GM23338 (cell line): Measurements from ENCODE around the gene APBA1. TPM values are rescaled to one million over a fixed set of nuclear protein-coding genes. Genes with fewer than 3 reads are reported as not detected.

Experiments used
- ATAC-seq: fragments of 200-7000 bp; cut with Tn5 transposase; 3 replicates; pipeline ENCODE4 v1.9.1; 2020
- DNase-seq: peaks from one replicate; pipeline ENCODE4 v3.0.0-alpha.2; 2015; ENCODE audit warnings: low spot score
- H2AFZ ChIP-seq: fragments of 200-600 bp; sonication (generic); 2 replicates; pipeline ENCODE4 v1.8.0; 2016; ENCODE audit warnings: antibody characterized with exemption, mild to moderate bottlenecking, moderate library complexity
- H3F3A ChIP-seq: fragments of 200-600 bp; sonication (generic); replicated peaks from 2 replicates; pipeline ENCODE4 v1.8.0; 2017; ENCODE audit warnings: antibody characterized with exemption, mixed run types, low read depth
- H3K27ac ChIP-seq: fragments of 200-600 bp; sonication (generic); 2 replicates; pipeline ENCODE4 v1.6.1; 2016; ENCODE audit warnings: low read depth
- H3K27me3 ChIP-seq: fragments of 200-600 bp; sonication (generic); 2 replicates; pipeline ENCODE4 v1.8.0; 2016; ENCODE audit warnings: mild to moderate bottlenecking, mixed run types, moderate library complexity; ENCODE audit not compliant: insufficient read depth
- H3K36me3 ChIP-seq: fragments of 200-600 bp; sonication (generic); 2 replicates; pipeline ENCODE4 v1.8.0; 2016; ENCODE audit warnings: mild to moderate bottlenecking; ENCODE audit not compliant: insufficient read depth
- H3K4me1 ChIP-seq: fragments of 200-600 bp; sonication (generic); 2 replicates; pipeline ENCODE4 v1.8.0; 2016; ENCODE audit warnings: mild to moderate bottlenecking, moderate library complexity; ENCODE audit not compliant: insufficient read depth
- H3K4me2 ChIP-seq: fragments of 200-600 bp; sonication (generic); 2 replicates; pipeline ENCODE4 v1.7.1; 2017; ENCODE audit warnings: mixed run types
- H3K4me3 ChIP-seq: fragments of 200-600 bp; sonication (generic); 2 replicates; pipeline ENCODE4 v1.6.1; 2016; ENCODE audit warnings: mixed run types
- H3K79me2 ChIP-seq: fragments of 200-600 bp; sonication (generic); replicated peaks from 2 replicates; pipeline ENCODE4 v1.8.0; 2017; ENCODE audit warnings: mild to moderate bottlenecking; ENCODE audit not compliant: insufficient read depth
- H3K9me2 ChIP-seq: fragments of 200-600 bp; sonication (generic); 2 replicates; pipeline ENCODE4 v1.8.0; 2017; ENCODE audit not compliant: insufficient read depth
- H4K20me1 ChIP-seq: fragments of 200-600 bp; sonication (generic); replicated peaks from 2 replicates; pipeline ENCODE4 v1.8.0; 2017; ENCODE audit warnings: mild to moderate bottlenecking; ENCODE audit not compliant: insufficient read depth
- H3K27ac Mint-ChIP-seq: 2 replicates; pipeline ENCODE4 v1.8.0; 2020; ENCODE audit warnings: inconsistent platforms, mild to moderate bottlenecking, moderate library complexity, mixed read lengths
- H3K27me3 Mint-ChIP-seq: 3 replicates; pipeline ENCODE4 v1.8.0; 2022; ENCODE audit warnings: low read depth, mild to moderate bottlenecking, moderate library complexity, mixed read lengths, inconsistent platforms; ENCODE audit not compliant: insufficient read depth, poor library complexity
- H3K36me3 Mint-ChIP-seq: 3 replicates; pipeline ENCODE4 v1.8.0; 2021; ENCODE audit warnings: low read depth, mild to moderate bottlenecking, inconsistent platforms, moderate library complexity, mixed read lengths
- H3K4me1 Mint-ChIP-seq: 3 replicates; pipeline ENCODE4 v1.8.0; 2020; ENCODE audit warnings: mild to moderate bottlenecking, inconsistent platforms, mixed read lengths
- H3K4me3 Mint-ChIP-seq: 3 replicates; pipeline ENCODE4 v1.8.0; 2021; ENCODE audit warnings: moderate library complexity, mild to moderate bottlenecking, inconsistent platforms, mixed read lengths
- H3K9me3 Mint-ChIP-seq: 3 replicates; pipeline ENCODE4 v1.8.0; 2020; ENCODE audit warnings: moderate library complexity, mild to moderate bottlenecking, inconsistent platforms, mixed read lengths
- ETS1 ChIP-seq: IDR thresholded peaks from 2 replicates; pipeline ENCODE4 v1.6.1; 2016; ENCODE audit warnings: antibody characterized with exemption
- NANOG ChIP-seq: IDR thresholded peaks from 2 replicates; pipeline ENCODE4 v1.6.1; 2016; ENCODE audit warnings: antibody characterized with exemption, borderline replicate concordance
- REST ChIP-seq: IDR thresholded peaks from one replicate; pipeline ENCODE4 v1.6.1; 2018; ENCODE audit warnings: antibody characterized with exemption; ENCODE audit not compliant: unreplicated experiment
- ZNF114 ChIP-seq: fragments of 250-450 bp; sonication (Bioruptor Pico); IDR thresholded peaks from 2 replicates; pipeline ENCODE4 v1.5.0; 2020; ENCODE audit warnings: mild to moderate bottlenecking, moderate library complexity
- ZNF331 ChIP-seq: fragments of 250-450 bp; sonication (Bioruptor Pico); IDR thresholded peaks from 2 replicates; pipeline ENCODE4 v1.5.0; 2020; ENCODE audit warnings: low read depth, mild to moderate bottlenecking, moderate library complexity
- polyA plus RNA-seq: library from polyadenylated mRNA; unstranded; fragments of >200 nt; fragmentation: Nextera tagmentation; extraction: Ambion mirVana; gene quantifications from 2 replicates; pipeline ENCODE4 v1.2.1, GENCODE V29; 2016
- total RNA-seq: library from RNA; depleted of rRNA; stranded (reverse); fragments of >200 nt; shearing (Covaris generic); gene quantifications from 2 replicates; pipeline ENCODE4 v1.2.3, GENCODE V29; 2014
- TF ChIP-seq, protein P1 (sequence below), 2 experiments: fragments of 200-600 bp in 1 of 2; sonication (generic) in 1 of 2; conservative IDR thresholded peaks; 2 replicates each; pipeline versions ENCODE4 v1.5.1 to v1.6.1; 2016 to 2017; ENCODE audit warnings: antibody characterized with exemption in 2 of 2, low read depth in 2 of 2, mild to moderate bottlenecking in 2 of 2, moderate library complexity in 1 of 2

APBA1 gene
- total and polyA plus RNA-seq, 2 experiments from 2014 or later = 0.26 to 1.0 TPM

DNA sequence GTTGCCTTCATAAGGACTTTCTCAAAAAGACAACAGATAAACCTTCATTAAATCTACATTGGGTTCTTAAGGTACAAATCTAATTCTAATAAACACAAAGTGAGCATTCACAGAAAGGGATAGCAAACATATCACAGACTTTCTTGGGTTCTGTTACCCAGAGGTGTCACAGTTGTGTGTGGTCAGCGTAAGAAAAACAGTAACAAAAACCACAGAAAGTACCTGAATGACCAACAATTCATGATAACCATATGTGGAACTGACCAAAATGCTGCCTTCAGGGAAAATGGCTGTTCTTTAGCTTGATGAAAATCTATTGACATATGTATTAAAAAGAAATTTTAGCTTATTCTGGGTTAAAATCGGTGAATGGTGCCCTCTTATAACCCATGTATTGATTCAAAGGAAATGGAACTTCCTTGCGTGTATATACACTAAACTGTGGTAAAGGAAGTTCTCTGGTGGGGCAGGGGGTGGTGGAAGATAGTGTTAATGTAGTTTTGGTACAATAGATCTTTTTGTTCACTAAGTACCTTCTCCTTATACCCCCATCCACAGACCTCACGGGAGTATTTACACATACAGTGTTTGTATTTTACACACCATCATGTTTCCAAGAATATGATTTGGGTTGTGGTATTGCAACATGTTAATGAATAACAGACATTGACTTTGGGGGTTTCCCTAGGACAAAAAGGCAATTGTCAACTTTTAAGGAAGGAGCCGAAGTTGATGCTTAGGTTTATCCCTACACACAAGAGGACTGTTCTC, 152.5 kb downstream of the APBA1 start (continued):
- TF ChIP-seq ETS1 (no peak), ZNF331 (CRISPR knock-in tag) (no peak), ZNF114 (CRISPR knock-in tag) (no peak)
- TF ChIP-seq, protein P1, sequence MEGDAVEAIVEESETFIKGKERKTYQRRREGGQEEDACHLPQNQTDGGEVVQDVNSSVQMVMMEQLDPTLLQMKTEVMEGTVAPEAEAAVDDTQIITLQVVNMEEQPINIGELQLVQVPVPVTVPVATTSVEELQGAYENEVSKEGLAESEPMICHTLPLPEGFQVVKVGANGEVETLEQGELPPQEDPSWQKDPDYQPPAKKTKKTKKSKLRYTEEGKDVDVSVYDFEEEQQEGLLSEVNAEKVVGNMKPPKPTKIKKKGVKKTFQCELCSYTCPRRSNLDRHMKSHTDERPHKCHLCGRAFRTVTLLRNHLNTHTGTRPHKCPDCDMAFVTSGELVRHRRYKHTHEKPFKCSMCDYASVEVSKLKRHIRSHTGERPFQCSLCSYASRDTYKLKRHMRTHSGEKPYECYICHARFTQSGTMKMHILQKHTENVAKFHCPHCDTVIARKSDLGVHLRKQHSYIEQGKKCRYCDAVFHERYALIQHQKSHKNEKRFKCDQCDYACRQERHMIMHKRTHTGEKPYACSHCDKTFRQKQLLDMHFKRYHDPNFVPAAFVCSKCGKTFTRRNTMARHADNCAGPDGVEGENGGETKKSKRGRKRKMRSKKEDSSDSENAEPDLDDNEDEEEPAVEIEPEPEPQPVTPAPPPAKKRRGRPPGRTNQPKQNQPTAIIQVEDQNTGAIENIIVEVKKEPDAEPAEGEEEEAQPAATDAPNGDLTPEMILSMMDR (conservative IDR thresholded peaks at IDR 0.05; ENCODE audit: low read depth in 2 of 2) = no peak

- TF ChIP-seq REST (no peak), ETS1 (no peak), NANOG (no peak)
- Mint-ChIP-seq H3K4me3 (no peak overlapping the region), H3K27ac (no peak overlapping the region), H3K9me3 (no peaks in the 10 kb centered on the region), H3K27me3 (peaks cover 1% of the 10 kb centered on the region), H3K4me1 (peaks cover 8% of the 10 kb centered on the region; the same call in 2 of the 3 replicates), H3K36me3 (no peaks in the 10 kb centered on the region)
- Histone ChIP-seq H4K20me1 (no peaks in the 10 kb centered on the region), H2AFZ (peak overlapping the region; percentile 90), H3K27ac (no peak overlapping the region), H3F3A (no peaks in the 10 kb centered on the region), H3K4me2 (no peak overlapping the region), H3K79me2 (no peaks in the 10 kb centered on the region), H3K4me3 (no peak overlapping the region), H3K36me3 (no peaks in the 10 kb centered on the region), H3K27me3 (no peaks in the 10 kb centered on the region), H3K4me1 (peaks cover 11% of the 10 kb centered on the region; the same call in 1 of the 2 replicates), H3K9me2 (0 out of 2 replicates have a peak, but pooled peaks cover 11% of the 10 kb centered on the region)
- ATAC-seq = no peak
- no peak for DNase-seq
Measured at GRCh38 chr9:69516353-69517322, 155.5 kb downstream of the APBA1 start.
